Prostate gland (tissue), 2 donors: ENCODE results near the gene LAGE3. TPM values are rescaled to one million over a fixed set of nuclear protein-coding genes. Genes with fewer than 3 reads are reported as not detected.

Source experiments
- DNase-seq: peaks from one replicate; pipeline ENCODE4 v3.0.0-alpha.2; 2019; ENCODE audit warnings: low spot score
- H3K27ac ChIP-seq, 2 donors: fragments of 200-600 bp; sonication (generic); 2 replicates each; pipeline ENCODE4 v1.5.1; 2017 to 2019
- H3K27me3 ChIP-seq: fragments of 200-600 bp; sonication (generic); replicated peaks from 2 replicates; pipeline ENCODE4 v1.5.1; 2019; ENCODE audit not compliant: insufficient read depth
- H3K36me3 ChIP-seq, 2 donors: fragments of 200-600 bp; sonication (generic); 1 replicate in 1 of 2; 2 replicates in 1 of 2; pipeline versions ENCODE4 v1.5.1 to v1.8.1; 2017 to 2019
- H3K4me1 ChIP-seq: fragments of 200-600 bp; sonication (generic); replicated peaks from 2 replicates; pipeline ENCODE4 v1.5.1; 2019
- H3K4me3 ChIP-seq, 2 donors: fragments of 200-600 bp; sonication (generic); 2 replicates each; pipeline ENCODE4 v1.5.1; 2017 to 2019
- H3K9me3 ChIP-seq: fragments of 200-600 bp; sonication (generic); 2 replicates; pipeline ENCODE4 v1.5.1; 2017
- POLR2A ChIP-seq: fragments of 450-650 bp; IDR thresholded peaks from one replicate; pipeline ENCODE4 v1.6.1; 2016; ENCODE audit warnings: antibody characterized with exemption, mild to moderate bottlenecking
- POLR2AphosphoS5 ChIP-seq: sonication (generic); formaldehyde crosslinking; IDR thresholded peaks from one replicate; pipeline ENCODE4 v1.6.1; 2017; ENCODE audit warnings: antibody characterized with exemption
- WGBS: methylation state at CpG from one replicate; pipeline ENCODE4 v1.1.5; 2018; 5-methylcytosine and 5-hydroxymethylcytosine counted together
- intact Hi-C: fragments of 100-400 bp; cut with DNase I; formaldehyde crosslinking; loops from one replicate; pipeline ENCODE4 v1.14.2; 2022
- total RNA-seq, 2 donors: library from RNA; depleted of rRNA; stranded (reverse); fragments of >200 nt; gene quantifications; one replicate each; pipeline ENCODE4 v1.1.0, GENCODE V29; 2016
- TF ChIP-seq, protein P1 (sequence below), 4 experiments: fragments of 200-600 bp in 2 of 4; fragments of 450-650 bp in 2 of 4; sonication (generic) in 2 of 4; IDR thresholded peaks; 1 replicate in 3 of 4; 2 replicates in 1 of 4; pipeline ENCODE4 v1.5.1; 2016 to 2019; ENCODE audit warnings: antibody characterized with exemption in 4 of 4, mild to moderate bottlenecking in 2 of 4, moderate library complexity in 2 of 4

The LAGE3 gene
- total RNA-seq, 2 donors from 2014 or later = 39.1 to 44.2 TPM

DNA sequence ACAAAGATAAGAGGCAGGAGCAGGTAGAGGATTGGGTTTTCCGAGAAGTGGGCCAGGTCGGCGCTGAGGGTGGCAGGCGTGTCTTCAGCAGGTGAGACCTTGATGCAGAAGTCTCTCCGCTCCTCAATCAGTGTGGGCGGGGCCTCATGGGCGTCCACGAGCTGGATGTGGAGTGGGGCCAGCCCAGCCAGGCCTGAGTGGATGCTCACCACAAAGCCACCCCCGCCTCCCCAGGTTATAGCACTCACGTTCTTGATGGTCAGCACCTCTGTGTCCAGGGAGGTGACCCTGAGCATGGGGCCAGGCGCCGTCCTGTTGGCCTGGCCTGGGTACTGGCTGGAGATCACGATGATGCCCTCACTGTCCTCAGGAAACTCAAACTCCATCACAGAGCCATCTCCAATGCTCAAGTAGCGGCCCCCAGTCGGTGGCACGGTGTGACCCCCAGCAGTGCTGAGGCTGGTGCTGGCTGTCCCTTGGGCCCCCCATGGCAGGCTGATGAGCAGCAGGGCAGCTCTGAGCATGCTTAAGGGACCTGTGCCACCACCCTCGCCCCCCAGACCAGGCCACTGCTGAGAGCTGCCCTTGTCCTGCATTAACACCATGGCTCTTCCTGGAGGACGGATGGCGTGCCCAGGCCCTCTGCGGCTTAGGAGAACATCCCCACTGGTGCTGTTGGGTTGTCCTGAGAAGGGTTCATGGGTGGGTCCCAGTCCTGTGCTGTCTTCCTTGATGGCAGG, 9.4 kb upstream of the LAGE3 start:
- intact Hi-C loops = loop anchor here (5.0 kb wide), 1 partner anchor 51 kb away; the partner anchor contains the start of gene GDI1
- H3K36me3 ChIP-seq = no peaks in the 10 kb centered on the region
- no peaks in the 10 kb centered on the region for H3K4me1 ChIP-seq
- WGBS = 81% methylated on average over 15 of the region's 20 CpGs
- no peaks in the 10 kb centered on the region for H3K9me3 ChIP-seq
- no peak overlapping the region for H3K27ac ChIP-seq
- no peak overlapping the region for H3K4me3 ChIP-seq
- TF ChIP-seq POLR2AphosphoS5 (no peak), POLR2A (no peak)
- TF ChIP-seq, protein P1, sequence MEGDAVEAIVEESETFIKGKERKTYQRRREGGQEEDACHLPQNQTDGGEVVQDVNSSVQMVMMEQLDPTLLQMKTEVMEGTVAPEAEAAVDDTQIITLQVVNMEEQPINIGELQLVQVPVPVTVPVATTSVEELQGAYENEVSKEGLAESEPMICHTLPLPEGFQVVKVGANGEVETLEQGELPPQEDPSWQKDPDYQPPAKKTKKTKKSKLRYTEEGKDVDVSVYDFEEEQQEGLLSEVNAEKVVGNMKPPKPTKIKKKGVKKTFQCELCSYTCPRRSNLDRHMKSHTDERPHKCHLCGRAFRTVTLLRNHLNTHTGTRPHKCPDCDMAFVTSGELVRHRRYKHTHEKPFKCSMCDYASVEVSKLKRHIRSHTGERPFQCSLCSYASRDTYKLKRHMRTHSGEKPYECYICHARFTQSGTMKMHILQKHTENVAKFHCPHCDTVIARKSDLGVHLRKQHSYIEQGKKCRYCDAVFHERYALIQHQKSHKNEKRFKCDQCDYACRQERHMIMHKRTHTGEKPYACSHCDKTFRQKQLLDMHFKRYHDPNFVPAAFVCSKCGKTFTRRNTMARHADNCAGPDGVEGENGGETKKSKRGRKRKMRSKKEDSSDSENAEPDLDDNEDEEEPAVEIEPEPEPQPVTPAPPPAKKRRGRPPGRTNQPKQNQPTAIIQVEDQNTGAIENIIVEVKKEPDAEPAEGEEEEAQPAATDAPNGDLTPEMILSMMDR (IDR thresholded peaks at IDR 0.05) = no peak
- no peaks in the 10 kb centered on the region for H3K27me3 ChIP-seq
- no peak for DNase-seq

DNA sequence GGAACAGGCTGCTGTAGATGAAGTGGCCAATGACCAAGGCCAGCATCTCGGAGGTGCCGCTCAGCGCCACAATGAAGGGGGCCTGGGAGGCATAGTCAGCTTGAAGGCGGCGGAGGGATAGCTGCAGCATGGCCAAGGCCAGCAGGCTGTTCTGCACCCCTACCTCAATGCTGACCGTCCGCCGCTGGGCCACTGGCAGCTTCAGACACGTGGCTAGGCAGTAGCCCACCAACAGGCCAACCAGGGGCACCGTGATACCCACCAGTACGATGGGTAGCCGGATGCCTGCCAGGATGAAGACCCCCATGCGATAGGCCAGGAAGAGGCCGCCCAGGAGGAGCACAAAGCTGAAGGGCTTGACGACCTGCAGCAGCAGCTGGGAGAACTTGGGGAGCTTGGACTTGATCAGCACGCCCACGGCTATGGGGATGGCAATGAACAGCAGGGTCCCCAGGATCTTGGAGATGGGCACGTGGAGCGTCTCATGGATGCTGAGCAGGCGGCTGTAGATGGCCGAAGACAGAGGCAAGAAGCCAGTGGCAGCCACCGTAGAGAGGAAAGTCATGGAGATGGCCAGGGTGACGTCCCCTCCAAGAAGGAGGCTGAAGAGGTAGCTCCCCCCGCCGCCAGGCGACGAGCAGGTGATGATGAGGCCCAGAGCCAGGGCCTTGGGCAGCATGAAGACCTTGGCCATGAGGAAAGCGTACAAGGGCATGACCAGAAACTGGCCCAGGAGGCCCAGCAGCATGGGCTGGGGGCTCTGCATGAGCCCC, 8.6 kb upstream of the LAGE3 start:
- WGBS = 93% methylated on average over 25 of the region's 28 CpGs
- Histone ChIP-seq H3K36me3 (no peaks in the 10 kb centered on the region), H3K27me3 (no peaks in the 10 kb centered on the region), H3K4me1 (no peaks in the 10 kb centered on the region), H3K4me3 (no peak overlapping the region), H3K27ac (peak overlapping the region; percentile 80 to 85), H3K9me3 (no peaks in the 10 kb centered on the region)
- no peak for DNase-seq
- TF ChIP-seq, protein P1 (IDR thresholded peaks at IDR 0.05) = no peak
- TF ChIP-seq POLR2AphosphoS5 = no peak
- no peak for TF ChIP-seq POLR2A
- intact Hi-C loops = loop anchor here (5.0 kb wide), 1 partner anchor 50 kb away; the partner anchor contains the start of gene GDI1

DNA sequence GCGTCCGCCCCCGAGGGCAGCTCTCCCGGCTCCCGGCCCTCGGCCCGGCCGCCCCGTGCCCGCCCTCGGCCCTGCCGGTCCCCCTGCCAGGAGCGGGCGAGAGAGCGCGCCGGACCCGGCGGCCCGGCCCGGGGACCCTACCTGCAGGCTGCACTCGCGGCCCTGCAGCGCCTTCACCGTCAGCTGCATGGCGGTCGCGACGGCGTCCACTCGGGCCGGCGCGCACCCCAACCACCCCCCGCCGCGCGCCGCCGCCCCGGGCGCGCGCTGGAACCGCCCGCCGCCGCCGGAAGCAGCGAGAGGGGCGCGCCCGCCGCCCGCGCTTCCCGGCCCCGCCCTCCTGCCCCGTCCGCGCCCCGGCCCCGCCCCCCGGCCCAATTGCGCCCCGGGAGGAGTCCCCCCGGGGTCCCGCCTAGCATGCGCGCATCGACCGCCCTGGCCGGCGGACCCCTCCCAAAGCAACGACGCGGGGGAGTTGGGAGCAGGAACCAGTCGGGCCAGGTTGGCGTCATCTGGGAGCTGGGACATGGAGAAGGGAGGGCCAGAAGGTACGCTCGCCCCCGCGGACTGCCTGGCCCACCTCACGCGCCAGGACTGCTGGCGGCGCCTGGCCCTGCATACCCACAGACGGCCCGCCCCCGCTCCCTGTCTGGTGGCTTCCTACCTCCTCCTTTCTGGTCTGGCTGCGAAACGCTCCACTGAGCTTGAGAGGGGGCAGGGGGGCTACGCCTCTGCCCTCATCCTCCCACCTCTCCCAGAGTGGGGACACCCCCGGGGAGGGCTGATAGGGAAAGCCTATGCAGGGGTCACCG, 7.5 kb upstream of the LAGE3 start, which contains the start of gene UBL4A:
Gene UBL4A, minus strand, starts transcription at position 220 of the 812 bp plus-strand sequence. Its CDS starts 31 bp downstream, at position 189.
- no peaks in the 10 kb centered on the region for H3K36me3 ChIP-seq
- H3K4me3 ChIP-seq = peak within 1 kb of the TSS; percentile 54 to 57
- peak within 1 kb of the TSS; percentile 80 to 85 for H3K27ac ChIP-seq
- intact Hi-C loops = loop anchor here (5.0 kb wide), 1 partner anchor 49 kb away; the partner anchor contains the start of gene GDI1
- H3K9me3 ChIP-seq = no peaks in the 10 kb centered on the region
- DNase-seq = peak; percentile 66
- TF ChIP-seq, protein P1 (IDR thresholded peaks at IDR 0.05) = peak in 1 of 4 experiments; percentile 10
- TF ChIP-seq POLR2A = peak; percentile 45
- TF ChIP-seq POLR2AphosphoS5 = peak; percentile 56
- H3K4me1 ChIP-seq = no peaks in the 10 kb centered on the region
- no peaks in the 10 kb centered on the region for H3K27me3 ChIP-seq
- 0% methylated on average over 1 of the region's 95 CpGs for WGBS

DNA sequence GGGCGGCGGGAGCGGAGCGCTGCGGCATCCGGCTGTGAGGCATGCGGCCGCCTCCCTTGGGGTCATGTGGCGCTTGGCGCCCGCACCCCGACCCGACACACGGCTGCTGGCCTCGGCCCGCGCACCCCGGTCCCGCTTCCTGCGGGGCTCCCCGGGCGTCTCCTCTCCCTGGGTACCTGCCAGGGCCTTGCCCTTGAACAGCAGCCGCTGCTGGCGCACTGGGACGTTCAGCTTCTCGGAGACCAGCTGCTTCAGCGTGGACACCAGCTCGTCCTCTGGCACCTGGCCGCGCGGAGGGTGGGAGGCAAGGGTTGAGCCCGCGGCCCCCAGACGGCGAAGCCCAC, 6.9 kb upstream of the LAGE3 start:
- intact Hi-C loops = loop anchor here (5.0 kb wide), 1 partner anchor 49 kb away; the partner anchor contains the start of gene GDI1

More for the DNA sequence above, 6.9 kb upstream of the LAGE3 start:
- H3K4me3 ChIP-seq = peak overlapping the region; percentile 54 to 57
- TF ChIP-seq POLR2AphosphoS5 = no peak
- TF ChIP-seq, protein P1 (IDR thresholded peaks at IDR 0.05) = no peak
- TF ChIP-seq POLR2A = no peak
- no peaks in the 10 kb centered on the region for H3K36me3 ChIP-seq
- no peaks in the 10 kb centered on the region for H3K4me1 ChIP-seq
- WGBS = 0% methylated on average over 14 of the region's 35 CpGs
- no peaks in the 10 kb centered on the region for H3K9me3 ChIP-seq
- H3K27ac ChIP-seq = peak overlapping the region; percentile 75 to 85
- DNase-seq = no peak
- no peaks in the 10 kb centered on the region for H3K27me3 ChIP-seq
